Activated gamma-delta T cell (primary cell): ENCODE measurements around the gene USP40.

Source experiments
- DNase-seq: peaks from one replicate; lab custom pipeline; 2025; lab: John Stamatoyannopoulos, UW

USP40 gene

GRCh38 chr2:233556881-233557736 is 9.5 kb downstream of the USP40 start:
- DNase-seq = no peak

GRCh38 chr2:233553366-233553765 is 13.2 kb downstream of the USP40 start:
- DNase-seq = no peak

- no peak for DNase-seq
Measured at GRCh38 chr2:233551491-233551890, 15.1 kb downstream of the USP40 start.

- no peak for DNase-seq
Measured at GRCh38 chr2:233546774-233547173, 19.8 kb downstream of the USP40 start.

GRCh38 chr2:233546101-233546500 is 20.5 kb downstream of the USP40 start:
- no peak for DNase-seq

- DNase-seq = no peak
Measured at GRCh38 chr2:233544200-233544610, 22.4 kb downstream of the USP40 start.

- DNase-seq = no peak
Measured at GRCh38 chr2:233542507-233542906, 24.1 kb downstream of the USP40 start.

GRCh38 chr2:233538741-233539140 is 27.8 kb downstream of the USP40 start:
- DNase-seq = no peak

- DNase-seq = no peak
Measured at GRCh38 chr2:233535271-233535670, 31.3 kb downstream of the USP40 start.

- no peak for DNase-seq
Measured at GRCh38 chr2:233532971-233533370, 33.6 kb downstream of the USP40 start.

GRCh38 chr2:233531955-233532354 is 34.6 kb downstream of the USP40 start:
- DNase-seq = no peak

- no peak for DNase-seq
Measured at GRCh38 chr2:233530381-233530780, 36.2 kb downstream of the USP40 start.

- no peak for DNase-seq
Measured at GRCh38 chr2:233528182-233528581, 38.4 kb downstream of the USP40 start.

- DNase-seq = no peak
Measured at GRCh38 chr2:233525791-233526190, 40.8 kb downstream of the USP40 start.

- no peak for DNase-seq
Measured at GRCh38 chr2:233519787-233520611, 46.6 kb downstream of the USP40 start.

- DNase-seq = no peak
Measured at GRCh38 chr2:233513953-233514655, 52.5 kb downstream of the USP40 start.

GRCh38 chr2:233503947-233504637 is 62.5 kb downstream of the USP40 start:
- DNase-seq = no peak

- DNase-seq = no peak
Measured at GRCh38 chr2:233503481-233503880, 63.1 kb downstream of the USP40 start.

GRCh38 chr2:233501198-233502076 is 65.1 kb downstream of the USP40 start:
- DNase-seq = no peak

- no peak for DNase-seq
Measured at GRCh38 chr2:233499928-233500327, 66.7 kb downstream of the USP40 start.

- no peak for DNase-seq
Measured at GRCh38 chr2:233498126-233498525, 68.5 kb downstream of the USP40 start.
